Ovary (tissue), 3 donors: ENCODE measurements around the gene DNMT3A.

Experiments
- CTCF ChIP-seq, 3 donors: fragments of 450-650 bp in 2 of 3; fragments of 200-600 bp in 1 of 3; IDR thresholded peaks; one replicate each; pipeline versions ENCODE4 v1.5.1 to v1.8.0; 2016 to 2022; ENCODE audit warnings: antibody characterized with exemption in 3 of 3, mild to moderate bottlenecking in 1 of 3
- POLR2A ChIP-seq: fragments of 450-650 bp; IDR thresholded peaks from one replicate; pipeline ENCODE4 v1.6.1; 2017; ENCODE audit warnings: antibody characterized with exemption, mild to moderate bottlenecking, moderate library complexity
- donor health status: DM: no; HTN: no; CAD: no.

GRCh38 chr2:25274868-25275574 is 66.7 kb downstream of the DNMT3A start:
- TF ChIP-seq CTCF (IDR thresholded peaks at IDR 0.05) (no peak), POLR2A (no peak)
